HG03457 (cell line): Measurements from ENCODE around the gene CHD6.

ENCODE experiments used
- ATAC-seq: cut with Tn5 transposase; IDR thresholded peaks from one replicate; pipeline ENCODE4 v1.9.1; 2021; ENCODE audit warnings: moderate number of reproducible peaks; ENCODE audit not compliant: unreplicated experiment

Gene CHD6

GRCh38 chr20:41617902-41618806 lies at the start of gene CHD6:
Gene CHD6, minus strand, starts transcription at chr20:41618377. Its CDS starts 67,040 bp downstream, at chr20:41551337.
- ATAC-seq: peak; percentile 97

GRCh38 chr20:41664584-41664983 lies 46.4 kb upstream of the CHD6 start:
- no peak for ATAC-seq

- ATAC-seq: no peak
These were observed 39.5 kb upstream of the CHD6 start for GRCh38 chr20:41657655-41658054.

- ATAC-seq: no peak
These were observed 37.9 kb upstream of the CHD6 start for GRCh38 chr20:41655962-41656618.

- ATAC-seq: no peak
These were observed 36.7 kb upstream of the CHD6 start for GRCh38 chr20:41654884-41655283.

GRCh38 chr20:41654292-41654691 lies 36.1 kb upstream of the CHD6 start:
- no peak for ATAC-seq

- ATAC-seq: no peak
These were observed 32.2 kb upstream of the CHD6 start for GRCh38 chr20:41650231-41650948.

GRCh38 chr20:41649489-41649888 lies 31.3 kb upstream of the CHD6 start:
- no peak for ATAC-seq

- no peak for ATAC-seq
These were observed 27.2 kb upstream of the CHD6 start for GRCh38 chr20:41645372-41645771.

- no peak for ATAC-seq
These were observed 25.3 kb upstream of the CHD6 start for GRCh38 chr20:41643504-41643938.

GRCh38 chr20:41639630-41640029 lies 21.5 kb upstream of the CHD6 start:
- ATAC-seq: no peak

GRCh38 chr20:41638456-41638855 lies 20.3 kb upstream of the CHD6 start:
- ATAC-seq: no peak

GRCh38 chr20:41635158-41635557 lies 17.0 kb upstream of the CHD6 start:
- no peak for ATAC-seq

- ATAC-seq: no peak
These were observed 14.7 kb upstream of the CHD6 start for GRCh38 chr20:41632896-41633295.

- no peak for ATAC-seq
These were observed 13.6 kb upstream of the CHD6 start for GRCh38 chr20:41631826-41632225.

GRCh38 chr20:41630846-41631245 lies 12.7 kb upstream of the CHD6 start:
- ATAC-seq: no peak

- no peak for ATAC-seq
These were observed 9.6 kb upstream of the CHD6 start for GRCh38 chr20:41627611-41628244.

- ATAC-seq: no peak
These were observed 8.9 kb upstream of the CHD6 start for GRCh38 chr20:41627001-41627495.

GRCh38 chr20:41623625-41624375 lies 5.6 kb upstream of the CHD6 start:
- no peak for ATAC-seq

GRCh38 chr20:41622584-41622983 lies 4.4 kb upstream of the CHD6 start:
- ATAC-seq: no peak
